Fibroblast of villous mesenchyme (primary cell): ENCODE data around the gene SAP25. TPM values are rescaled to one million over a fixed set of nuclear protein-coding genes. Genes with fewer than 3 reads are reported as not detected.
"Not testable (repeated sequence)": the region's sequence is repeated elsewhere in the genome, so short reads cannot be mapped to it uniquely, and the experiment has no call there.

ENCODE experiments used
- DNase-seq: peaks from one replicate; pipeline ENCODE4 v3.0.0-alpha.2; 2010; ENCODE audit warnings: low read depth
- H3K4me3 ChIP-seq: 2 replicates; pipeline ENCODE4 v1.5.1; 2011; ENCODE audit warnings: low read depth, mild to moderate bottlenecking, low read length
- CTCF ChIP-seq: IDR thresholded peaks from 2 replicates; pipeline ENCODE4 v1.5.1; 2012; ENCODE audit warnings: low read depth, mild to moderate bottlenecking, low read length; ENCODE audit not compliant: insufficient read depth
- total RNA-seq: library from RNA; depleted of rRNA; stranded (reverse); fragments of >200 nt; gene quantifications from 2 replicates; pipeline ENCODE4 v1.2.3, GENCODE V29; 2012

SAP25 gene
- total RNA-seq, 1 donor = not detected

- H3K4me3 ChIP-seq = no peak overlapping the region
- no peak for TF ChIP-seq CTCF
- no peak for DNase-seq
These were observed 12.1 kb downstream of the SAP25 start for GRCh38 chr7:100561491-100562194.

GRCh38 chr7:100559127-100559526, 14.6 kb downstream of the SAP25 start:
- TF ChIP-seq CTCF = no peak
- no peak overlapping the region for H3K4me3 ChIP-seq
- no peak for DNase-seq

- no peak for TF ChIP-seq CTCF
- DNase-seq = no peak
These were observed 17.2 kb downstream of the SAP25 start for GRCh38 chr7:100556541-100556940.

GRCh38 chr7:100555701-100556100, 18.0 kb downstream of the SAP25 start:
- no peak for TF ChIP-seq CTCF
- DNase-seq = no peak
- H3K4me3 ChIP-seq = no peak overlapping the region

More at GRCh38 chr7:100556541-100556940, 17.2 kb downstream of the SAP25 start:
- H3K4me3 ChIP-seq = no peak overlapping the region

GRCh38 chr7:100553032-100553431, 20.7 kb downstream of the SAP25 start:
- no peak overlapping the region for H3K4me3 ChIP-seq
- TF ChIP-seq CTCF = no peak
- no peak for DNase-seq

- TF ChIP-seq CTCF = no peak
- H3K4me3 ChIP-seq = no peak overlapping the region
- DNase-seq = no peak
These were observed 21.2 kb downstream of the SAP25 start for GRCh38 chr7:100552532-100552931.

- not testable (repeated sequence) for H3K4me3 ChIP-seq, DNase-seq
These were observed 25.3 kb downstream of the SAP25 start for GRCh38 chr7:100548446-100548845.
